K562 (cell line): ENCODE results near the gene CFAP69. TPM values are rescaled to one million over a fixed set of nuclear protein-coding genes. Genes with fewer than 3 reads are reported as not detected.

Experiments
- ATAC-seq: fragments of 200-7000 bp; cut with Tn5 transposase; 3 replicates; pipeline ENCODE4 v1.9.1; 2020; ENCODE audit warnings: moderate library complexity
- BruUV-seq: library from RNA; stranded (reverse); fragments of 400-500 nt; replicated peaks from 2 replicates; lab custom pipeline; 2021; lab: Mats Ljungman, UMichigan
- CTCF ChIA-PET: fragments of 300-600 bp; formaldehyde crosslinking; extraction: SDS; loops from one replicate; lab custom pipeline; 2021; ENCODE audit warnings: low intra/inter-chr PET ratio; lab: Yijun Ruan, JAX
- POLR2A ChIA-PET: fragments of 300-600, 350-650 bp; sonication (Branson Sonifier 250); formaldehyde crosslinking; extraction: SDS; loops from one replicate; lab custom pipeline; 2021; ENCODE audit warnings: antibody characterized with exemption, inconsistent platforms; lab: Yijun Ruan, JAX
- DNase-seq, 4 experiments: peaks; one replicate each; pipeline versions ENCODE4 v3.0.0 to v3.0.0-alpha.2; 2011 to 2018; ENCODE audit warnings: low spot score in 3 of 4, mixed read lengths in 3 of 4; ENCODE audit errors: extremely low read depth in 1 of 4
- FAIRE-seq: peaks from 2 replicates; lab custom pipeline; 2011; peaks lifted over from hg19 to GRCh38; lab: Jason Lieb, UNC
- H2AFZ ChIP-seq: 2 replicates; pipeline ENCODE4 v1.6.0; 2011; ENCODE audit warnings: low read depth, low read length, control low read depth, inconsistent platforms
- H3K27ac ChIP-seq: fragments of 200-600 bp; 3 replicates; pipeline ENCODE4 v1.8.0; 2011; ENCODE audit warnings: low read depth, mild to moderate bottlenecking, control low read depth, inconsistent platforms, low read length, moderate library complexity, mixed read lengths; ENCODE audit errors: extremely low read depth
- H3K27me3 ChIP-seq, 2 experiments: fragments of 300-600 bp in 1 of 2; 2 replicates in 1 of 2; 3 replicates in 1 of 2; pipeline versions ENCODE4 v1.6.0 to v1.8.0; 2011; ENCODE audit warnings: inconsistent platforms in 2 of 2, low read length in 2 of 2, mild to moderate bottlenecking in 1 of 2, mixed read lengths in 1 of 2, moderate library complexity in 1 of 2; ENCODE audit not compliant: control insufficient read depth in 2 of 2, insufficient read depth in 2 of 2
- H3K36me3 ChIP-seq: fragments of 300-600 bp; 3 replicates; pipeline ENCODE4 v1.8.0; 2011; ENCODE audit warnings: mild to moderate bottlenecking, low read length, inconsistent platforms; ENCODE audit not compliant: control insufficient read depth, insufficient read depth
- H3K4me1 ChIP-seq, 2 experiments: fragments of 200-600 bp in 1 of 2; replicated peaks in 1 of 2; 2 replicates in 1 of 2; 3 replicates in 1 of 2; pipeline versions ENCODE4 v1.5.1 to v1.8.0; 2011; ENCODE audit warnings: inconsistent platforms in 2 of 2, low read length in 2 of 2, mild to moderate bottlenecking in 1 of 2, mixed read lengths in 1 of 2, moderate library complexity in 1 of 2; ENCODE audit not compliant: control insufficient read depth in 2 of 2, insufficient read depth in 2 of 2
- H3K4me2 ChIP-seq: 2 replicates; pipeline ENCODE4 v1.6.1; 2011; ENCODE audit warnings: low read length, control low read depth, inconsistent platforms, mixed read lengths; ENCODE audit not compliant: insufficient read depth
- H3K4me3 ChIP-seq: fragments of 200-600 bp; sonication (generic), shearing (Covaris generic); 2 replicates; pipeline ENCODE4 v1.5.1; 2016; ENCODE audit warnings: control low read depth, inconsistent platforms
- H3K79me2 ChIP-seq: fragments of 200-600 bp; 3 replicates; pipeline ENCODE4 v1.8.0; 2011; ENCODE audit warnings: low read length, inconsistent platforms; ENCODE audit not compliant: control insufficient read depth, insufficient read depth
- H3K9ac ChIP-seq, 2 experiments: 2 replicates each; pipeline versions ENCODE4 v1.6.0 to v1.6.1; 2011; ENCODE audit warnings: low read depth in 2 of 2, low read length in 2 of 2, control low read depth in 1 of 2, inconsistent platforms in 1 of 2, mild to moderate bottlenecking in 1 of 2, mixed read lengths in 1 of 2; ENCODE audit not compliant: insufficient read depth in 1 of 2
- H3K9me1 ChIP-seq: one replicate; pipeline ENCODE4 v1.6.0; 2011; ENCODE audit warnings: inconsistent platforms, mild to moderate bottlenecking, low read length, moderate library complexity; ENCODE audit not compliant: control insufficient read depth, insufficient read depth
- H3K9me3 ChIP-seq: replicated peaks from 2 replicates; pipeline ENCODE4 v1.5.1; 2011; ENCODE audit warnings: low read depth, low read length, inconsistent platforms; ENCODE audit not compliant: control insufficient read depth, insufficient read depth
- H4K20me1 ChIP-seq: replicated peaks from 2 replicates; pipeline ENCODE4 v1.6.1; 2011; ENCODE audit warnings: low read length, inconsistent platforms, mixed read lengths; ENCODE audit not compliant: control insufficient read depth, insufficient read depth
- C11orf30 ChIP-seq: fragments of 450-650 bp; IDR thresholded peaks from 2 replicates; pipeline ENCODE4 v1.6.1; 2016; ENCODE audit warnings: low read depth, mild to moderate bottlenecking
- ZFP36 ChIP-seq: fragments of 150-350 bp; IDR thresholded peaks from 2 replicates; pipeline ENCODE4 v1.6.1; 2018; ENCODE audit warnings: low read length, low read depth; ENCODE audit not compliant: partially characterized antibody
- ZNF316 ChIP-seq: fragments of 450-650 bp; IDR thresholded peaks from 2 replicates; pipeline ENCODE4 v1.6.1; 2016
- ZNF584 ChIP-seq: fragments of 200-800 bp; sonication (Bioruptor generic); IDR thresholded peaks from 2 replicates; pipeline ENCODE4 v1.6.1; 2016; ENCODE audit warnings: low read depth, mild to moderate bottlenecking, missing genetic modification characterization, missing compliant biosample characterization
- in situ Hi-C: fragments of 300-500 bp; cut with MboI; formaldehyde crosslinking; loops from 4 replicates; pipeline ENCODE4 v1.15.0; 2018; ENCODE audit warnings: inconsistent platforms, mixed read lengths
- intact Hi-C: fragments of 100-400 bp; cut with micrococcal nuclease; formaldehyde crosslinking; loops from 2 replicates; pipeline ENCODE4 v1.14.2; 2022
- polyA plus RNA-seq, 8 experiments: library from polyadenylated mRNA; depleted of rRNA in 4 of 8; stranded (reverse) in 5 of 8; unstranded in 3 of 8; fragments of >200 nt; fragmentation: Nextera tagmentation in 2 of 8; fragmentation: Illumina TruSeq in 1 of 8; extraction: Ambion mirVana in 2 of 8; extraction: Trizol in 1 of 8; gene quantifications; 2 replicates each; pipeline versions ENCODE4 v1.2.1 to v1.2.3, GENCODE V29; 2011 to 2014; ENCODE audit warnings: inconsistent platforms in 1 of 8, missing spikeins in 1 of 8
- total RNA-seq, 7 experiments: library from RNA; depleted of rRNA in 6 of 7; stranded (reverse); fragments of >200 nt in 6 of 7; fragmentation: Illumina TruSeq in 2 of 7; extraction: Trizol in 2 of 7; gene quantifications; 2 replicates each; pipeline versions ENCODE4 v1.2.1 to v1.2.3, GENCODE V29; 2011 to 2021; ENCODE audit warnings: low replicate concordance in 1 of 7

CFAP69 gene
- total and polyA plus RNA-seq, 9 of the 15 experiments (the other 6 are each of a cell fraction or from before 2014, with no cell fraction given), result 0.24 to 5.1 (median 1.7) TPM

DNA sequence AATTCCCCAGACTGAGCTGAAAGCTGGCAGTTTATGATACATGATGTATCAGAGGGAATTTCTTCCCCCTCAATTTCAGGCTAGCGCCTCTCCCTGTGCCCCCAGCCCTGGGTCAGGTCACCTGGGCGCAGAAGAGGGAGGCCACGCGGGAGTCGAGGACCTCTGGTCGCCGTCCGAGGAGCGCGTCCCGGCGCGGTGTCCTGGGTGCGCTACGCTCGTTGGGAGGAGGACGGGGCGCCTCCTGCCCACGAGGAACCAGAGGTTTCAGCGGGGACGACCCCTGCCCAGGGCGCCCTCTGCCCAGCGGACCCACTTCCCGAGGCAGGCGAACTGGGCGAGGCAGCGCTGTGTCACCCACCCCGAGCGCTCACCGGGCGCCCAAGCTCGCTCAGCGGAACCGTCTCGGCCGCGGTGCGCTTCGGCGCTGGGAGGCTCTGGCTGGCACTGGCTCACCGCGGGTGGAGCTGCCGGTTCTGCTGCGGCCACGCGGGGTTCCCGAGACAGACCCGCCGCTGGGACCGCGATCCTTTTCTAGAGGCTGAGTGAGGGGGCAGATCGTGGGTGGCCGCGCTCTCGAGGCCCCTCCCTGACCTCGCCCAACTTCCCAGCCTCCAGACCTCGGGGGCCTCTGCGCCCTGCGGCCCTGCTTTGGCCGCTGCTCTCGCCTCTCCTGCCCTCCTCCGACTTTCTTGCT is 76.0 kb downstream of the CFAP69 start, which contains the start of gene FAM237B (continued):
- no peak for TF ChIP-seq ZNF584 (CRISPR knock-in tag)

DNA sequence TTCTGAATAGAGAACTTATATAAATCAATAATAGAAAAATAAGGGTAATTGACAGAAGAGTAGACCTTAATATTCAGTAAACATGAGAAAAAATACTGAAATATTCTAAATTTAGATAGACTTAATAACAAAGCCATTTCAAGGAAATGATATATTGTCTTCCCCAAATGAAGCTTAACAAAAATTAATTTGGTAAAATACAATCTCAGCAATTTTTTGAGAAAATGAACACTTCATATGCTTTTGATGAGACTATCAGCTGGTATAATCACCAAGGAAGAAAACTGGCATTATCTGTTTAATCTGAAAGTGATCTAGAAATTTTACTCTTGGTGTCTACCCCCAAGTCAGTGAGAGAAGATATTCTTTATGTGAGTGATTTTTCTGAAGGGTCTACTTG is 77.9 kb downstream of the CFAP69 start:
- no peaks in the 10 kb centered on the region for H3K9me3 ChIP-seq
- in situ Hi-C loops (no loop called here), intact Hi-C loops (no loop called here)
- no peaks in the 10 kb centered on the region for H4K20me1 ChIP-seq
- H3K27me3 ChIP-seq, result peaks cover 7 to 20% of the 10 kb centered on the region in 2 experiments; a peak in 3 of 5 replicates
- H2AFZ ChIP-seq, result no peak overlapping the region
- no peak overlapping the region for H3K4me3 ChIP-seq
- no peak for FAIRE-seq
- ChIA-PET POLR2A (no interaction called here), CTCF (no interaction called here)
- no peak overlapping the region for H3K9ac ChIP-seq
- BruUV-seq, result no TSS peak
- no peak overlapping the region for H3K4me2 ChIP-seq
- no peak for DNase-seq
- peaks cover 0 to 8% of the 10 kb centered on the region in 2 experiments; a peak in 1 of 5 replicates for H3K4me1 ChIP-seq
- H3K27ac ChIP-seq, result no peak overlapping the region
- H3K36me3 ChIP-seq, result no peaks in the 10 kb centered on the region
- H3K79me2 ChIP-seq, result no peaks in the 10 kb centered on the region
- TF ChIP-seq ZNF316, result peak; percentile 67
- peak; percentile 31; the same call in 1 of the 2 replicates for TF ChIP-seq C11orf30
- TF ChIP-seq ZFP36, result no peak
- no peaks in the 10 kb centered on the region for H3K9me1 ChIP-seq
- ATAC-seq, result no peak
